ENCODE measurements around the gene MIA.

Gene MIA

GRCh38 chr19:40742886-40743285 is 32.4 kb upstream of the MIA start:
- Histone ChIP-seq H3K27me3 (ENCODE audit: low read length) (no peaks in the 10 kb centered on the region), H2AFZ (ENCODE audit: low read depth, low read length, severe bottlenecking) (no peak overlapping the region), H3K36me3 (ENCODE audit: low read length) (no peaks in the 10 kb centered on the region), H3K4me2 (ENCODE audit: low read depth, low read length, poor library complexity, severe bottlenecking) (no peak overlapping the region), H3K9me2 (replicated peaks; ENCODE audit: insufficient read depth, low read length) (no peaks in the 10 kb centered on the region), H3K79me2 (ENCODE audit: insufficient read depth, low read length) (no peaks in the 10 kb centered on the region), H3K4me3 (ENCODE audit: insufficient read depth, low read length, poor library complexity, severe bottlenecking) (no peak overlapping the region), H3K27ac (ENCODE audit: low read depth, low read length) (no peak overlapping the region), H4K20me1 (ENCODE audit: low read depth, low read length) (no peaks in the 10 kb centered on the region), H3F3A (ENCODE audit: insufficient read depth) (no peaks in the 10 kb centered on the region), H3K9ac (ENCODE audit: low read length) (no peak overlapping the region), H3K9me3 (ENCODE audit: insufficient read depth, low read length) (no peaks in the 10 kb centered on the region)
- TF ChIP-seq CTCF (IDR thresholded peaks at IDR 0.05; ENCODE audit: insufficient read depth, low read length, poor library complexity, severe bottlenecking) (no peak), EZH2phosphoT487 (conservative IDR thresholded peaks at IDR 0.05; ENCODE audit: low read length) (no peak)

GRCh38 chr19:40743926-40744325 is 31.4 kb upstream of the MIA start:
- no peaks in the 10 kb centered on the region for H3K36me3 ChIP-seq (ENCODE audit: low read length)

GRCh38 chr19:40744554-40745401 is 30.5 kb upstream of the MIA start:
- no peak overlapping the region for H3K9ac ChIP-seq (ENCODE audit: low read length)
- H3K4me2 ChIP-seq (ENCODE audit: low read depth, low read length, poor library complexity, severe bottlenecking): no peak overlapping the region
- no peaks in the 10 kb centered on the region for H3K36me3 ChIP-seq (ENCODE audit: low read length)

More at GRCh38 chr19:40743926-40744325, 31.4 kb upstream of the MIA start:
- H3K27me3 ChIP-seq (ENCODE audit: low read length): no peaks in the 10 kb centered on the region
- no peaks in the 10 kb centered on the region for H4K20me1 ChIP-seq (ENCODE audit: low read depth, low read length)
- no peak overlapping the region for H3K4me3 ChIP-seq (ENCODE audit: insufficient read depth, low read length, poor library complexity, severe bottlenecking)
- no peak overlapping the region for H3K27ac ChIP-seq (ENCODE audit: low read depth, low read length)
- H3F3A ChIP-seq (ENCODE audit: insufficient read depth): no peaks in the 10 kb centered on the region
- H3K79me2 ChIP-seq (ENCODE audit: insufficient read depth, low read length): no peaks in the 10 kb centered on the region
- H3K9me3 ChIP-seq (ENCODE audit: insufficient read depth, low read length): no peaks in the 10 kb centered on the region
- H2AFZ ChIP-seq (ENCODE audit: low read depth, low read length, severe bottlenecking): no peak overlapping the region
- TF ChIP-seq EZH2phosphoT487 (conservative IDR thresholded peaks at IDR 0.05; ENCODE audit: low read length) (no peak), CTCF (IDR thresholded peaks at IDR 0.05; ENCODE audit: insufficient read depth, low read length, poor library complexity, severe bottlenecking) (no peak)
- H3K9me2 ChIP-seq (replicated peaks; ENCODE audit: insufficient read depth, low read length): no peaks in the 10 kb centered on the region
- no peak overlapping the region for H3K9ac ChIP-seq (ENCODE audit: low read length)
- no peak overlapping the region for H3K4me2 ChIP-seq (ENCODE audit: low read depth, low read length, poor library complexity, severe bottlenecking)

More at GRCh38 chr19:40744554-40745401, 30.5 kb upstream of the MIA start:
- Histone ChIP-seq H3K9me3 (ENCODE audit: insufficient read depth, low read length) (no peaks in the 10 kb centered on the region), H3K27me3 (ENCODE audit: low read length) (no peaks in the 10 kb centered on the region), H3K4me3 (ENCODE audit: insufficient read depth, low read length, poor library complexity, severe bottlenecking) (no peak overlapping the region), H2AFZ (ENCODE audit: low read depth, low read length, severe bottlenecking) (no peak overlapping the region), H3K27ac (ENCODE audit: low read depth, low read length) (no peak overlapping the region), H3K9me2 (replicated peaks; ENCODE audit: insufficient read depth, low read length) (no peaks in the 10 kb centered on the region), H4K20me1 (ENCODE audit: low read depth, low read length) (no peaks in the 10 kb centered on the region), H3F3A (ENCODE audit: insufficient read depth) (no peaks in the 10 kb centered on the region), H3K79me2 (ENCODE audit: insufficient read depth, low read length) (no peaks in the 10 kb centered on the region)
- TF ChIP-seq CTCF (IDR thresholded peaks at IDR 0.05; ENCODE audit: insufficient read depth, low read length, poor library complexity, severe bottlenecking) (peak; percentile 19), EZH2phosphoT487 (conservative IDR thresholded peaks at IDR 0.05; ENCODE audit: low read length) (no peak)
